Caco-2 (cell line): Measurements from ENCODE around the gene TMEM237. TPM values are rescaled to one million over a fixed set of nuclear protein-coding genes. Genes with fewer than 3 reads are reported as not detected.

ENCODE experiments used
- BruUV-seq: library from RNA; stranded (reverse); fragments of 400-500 nt; replicated peaks from 2 replicates; lab custom pipeline; 2021; lab: Mats Ljungman, UMichigan
- CTCF ChIA-PET: fragments of 300-600 bp; sonication (Branson Sonifier 250); formaldehyde crosslinking; loops from one replicate; lab custom pipeline; 2022; ENCODE audit warnings: antibody characterized with exemption; lab: Charles Lee
- POLR2A ChIA-PET: fragments of 300-600 bp; sonication (Branson Sonifier 250); formaldehyde crosslinking; loops from one replicate; lab custom pipeline; 2022; ENCODE audit warnings: antibody characterized with exemption; lab: Charles Lee
- DNase-seq, 2 experiments: peaks; one replicate each; pipeline versions ENCODE4 v3.0.0 to v3.0.0-alpha.2; 2020 to 2022
- H3K27me3 ChIP-seq: replicated peaks from 2 replicates; pipeline ENCODE4 v1.6.0; 2011; ENCODE audit warnings: low read length; ENCODE audit not compliant: control insufficient read depth, insufficient read depth
- H3K36me3 ChIP-seq: 2 replicates; pipeline ENCODE4 v1.5.1; 2011; ENCODE audit warnings: low read length; ENCODE audit not compliant: control insufficient read depth, insufficient read depth
- H3K4me1 ChIP-seq: fragments of 250-450 bp; sonication (Bioruptor Pico); 2 replicates; pipeline ENCODE4 v1.5.1; 2020; ENCODE audit warnings: mild to moderate bottlenecking
- H3K4me3 ChIP-seq: 2 replicates; pipeline ENCODE4 v1.5.1; 2011; ENCODE audit warnings: low read depth, mild to moderate bottlenecking, control low read depth, low read length
- H3K9me3 ChIP-seq: fragments of 250-450 bp; sonication (Bioruptor Pico); 2 replicates; pipeline ENCODE4 v1.5.1; 2020; ENCODE audit warnings: mild to moderate bottlenecking, moderate library complexity
- H3K27ac Mint-ChIP-seq: one replicate; pipeline ENCODE4 v1.8.0; 2022; ENCODE audit warnings: mixed read lengths; ENCODE audit not compliant: unreplicated experiment
- H3K27me3 Mint-ChIP-seq: one replicate; pipeline ENCODE4 v1.8.0; 2022; ENCODE audit warnings: mixed read lengths; ENCODE audit not compliant: insufficient read depth, unreplicated experiment
- H3K36me3 Mint-ChIP-seq: one replicate; pipeline ENCODE4 v1.8.0; 2022; ENCODE audit warnings: mild to moderate bottlenecking, mixed read lengths; ENCODE audit not compliant: insufficient read depth, unreplicated experiment
- H3K4me1 Mint-ChIP-seq: one replicate; pipeline ENCODE4 v1.8.0; 2022; ENCODE audit warnings: low read depth, mixed read lengths; ENCODE audit not compliant: unreplicated experiment
- H3K4me3 Mint-ChIP-seq: one replicate; pipeline ENCODE4 v1.8.0; 2022; ENCODE audit warnings: mild to moderate bottlenecking, moderate library complexity, mixed read lengths; ENCODE audit not compliant: unreplicated experiment
- H3K9me3 Mint-ChIP-seq: one replicate; pipeline ENCODE4 v1.8.0; 2022; ENCODE audit warnings: mixed read lengths; ENCODE audit not compliant: unreplicated experiment
- intact Hi-C: fragments of 100-400 bp; cut with micrococcal nuclease; formaldehyde crosslinking; loops from one replicate; pipeline ENCODE4 v1.10.0; 2022; ENCODE audit not compliant: unreplicated experiment
- total RNA-seq: library from RNA; stranded (reverse); gene quantifications from 2 replicates; pipeline ENCODE4 v1.2.3, GENCODE V29; 2022
- TF ChIP-seq, protein P1 (sequence below), 2 experiments: fragments of 200-600 bp in 1 of 2; IDR thresholded peaks; 1 replicate in 1 of 2; 2 replicates in 1 of 2; pipeline versions ENCODE4 v1.5.1 to v1.8.0; 2011 to 2022; ENCODE audit warnings: antibody characterized with exemption in 1 of 2, control low read depth in 1 of 2, inconsistent platforms in 1 of 2, low read depth in 1 of 2, low read length in 1 of 2, mild to moderate bottlenecking in 1 of 2, moderate library complexity in 1 of 2; ENCODE audit not compliant: insufficient read depth in 1 of 2, severe bottlenecking in 1 of 2, unreplicated experiment in 1 of 2

Gene TMEM237
- total RNA-seq, 1 experiment from 2014 or later, result 26.5 TPM

DNA sequence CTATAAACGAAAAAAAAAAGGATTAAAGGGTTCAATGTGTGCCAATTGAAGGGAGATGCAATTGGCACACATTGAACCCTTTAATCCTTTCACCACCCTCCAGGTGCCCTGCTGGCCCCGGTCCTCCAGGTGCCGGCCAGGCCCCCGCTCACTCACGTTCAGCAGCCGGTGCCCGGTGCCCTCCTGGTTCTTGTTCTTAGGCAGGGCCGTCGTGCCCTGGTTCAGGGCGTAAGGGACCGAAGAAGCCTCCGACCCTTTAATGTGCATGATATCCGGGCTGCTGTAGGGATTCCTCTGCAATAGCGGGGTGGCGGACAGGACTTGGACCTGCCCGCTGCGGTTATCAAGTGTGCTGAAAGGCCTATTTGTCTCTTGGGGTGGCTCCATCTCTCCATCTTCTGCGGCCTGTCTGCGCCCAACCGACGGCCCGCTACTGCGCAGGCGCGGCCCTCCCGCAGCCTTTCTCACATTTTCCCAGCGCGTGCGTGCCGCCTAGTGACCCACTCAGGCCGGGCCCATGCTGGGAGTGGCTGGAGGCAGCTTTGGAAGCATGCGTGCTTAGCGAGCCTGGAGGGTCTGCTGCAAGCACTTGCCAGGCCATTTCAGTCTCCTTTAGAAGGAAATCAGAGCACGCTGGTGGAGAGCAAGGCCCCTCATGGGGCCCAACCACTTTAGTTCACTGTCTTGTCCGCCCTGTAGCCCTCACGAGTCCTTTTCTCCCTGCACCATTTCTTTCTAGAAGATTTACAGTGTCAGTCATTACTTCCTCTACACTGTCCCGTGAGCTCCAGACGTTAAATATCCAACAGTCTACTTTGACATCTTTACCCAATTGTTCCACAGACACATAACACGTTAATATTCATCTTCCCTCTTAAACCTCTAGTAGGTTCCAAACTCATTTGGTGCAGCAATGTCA, 24.3 kb downstream of the TMEM237 start:
- no peak for DNase-seq
- ChIA-PET POLR2A (no interaction called here), CTCF (no interaction called here)
- H3K27me3 ChIP-seq, result no peaks in the 10 kb centered on the region
- Mint-ChIP-seq H3K4me3 (no peak overlapping the region), H3K9me3 (no peaks in the 10 kb centered on the region), H3K27me3 (no peaks in the 10 kb centered on the region), H3K36me3 (no peaks in the 10 kb centered on the region), H3K27ac (no peak overlapping the region), H3K4me1 (no peaks in the 10 kb centered on the region)
- intact Hi-C loops, result no loop called here
- H3K4me1 ChIP-seq, result no peaks in the 10 kb centered on the region
- no peaks in the 10 kb centered on the region for H3K36me3 ChIP-seq
- H3K9me3 ChIP-seq, result no peaks in the 10 kb centered on the region
- TF ChIP-seq, protein P1, sequence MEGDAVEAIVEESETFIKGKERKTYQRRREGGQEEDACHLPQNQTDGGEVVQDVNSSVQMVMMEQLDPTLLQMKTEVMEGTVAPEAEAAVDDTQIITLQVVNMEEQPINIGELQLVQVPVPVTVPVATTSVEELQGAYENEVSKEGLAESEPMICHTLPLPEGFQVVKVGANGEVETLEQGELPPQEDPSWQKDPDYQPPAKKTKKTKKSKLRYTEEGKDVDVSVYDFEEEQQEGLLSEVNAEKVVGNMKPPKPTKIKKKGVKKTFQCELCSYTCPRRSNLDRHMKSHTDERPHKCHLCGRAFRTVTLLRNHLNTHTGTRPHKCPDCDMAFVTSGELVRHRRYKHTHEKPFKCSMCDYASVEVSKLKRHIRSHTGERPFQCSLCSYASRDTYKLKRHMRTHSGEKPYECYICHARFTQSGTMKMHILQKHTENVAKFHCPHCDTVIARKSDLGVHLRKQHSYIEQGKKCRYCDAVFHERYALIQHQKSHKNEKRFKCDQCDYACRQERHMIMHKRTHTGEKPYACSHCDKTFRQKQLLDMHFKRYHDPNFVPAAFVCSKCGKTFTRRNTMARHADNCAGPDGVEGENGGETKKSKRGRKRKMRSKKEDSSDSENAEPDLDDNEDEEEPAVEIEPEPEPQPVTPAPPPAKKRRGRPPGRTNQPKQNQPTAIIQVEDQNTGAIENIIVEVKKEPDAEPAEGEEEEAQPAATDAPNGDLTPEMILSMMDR (IDR thresholded peaks at IDR 0.05; ENCODE audit: insufficient read depth in 1 of 2, low read depth in 1 of 2, low read length in 1 of 2, severe bottlenecking in 1 of 2, unreplicated experiment in 1 of 2), result no peak
- BruUV-seq, result no TSS peak
- no peak overlapping the region for H3K4me3 ChIP-seq

DNA sequence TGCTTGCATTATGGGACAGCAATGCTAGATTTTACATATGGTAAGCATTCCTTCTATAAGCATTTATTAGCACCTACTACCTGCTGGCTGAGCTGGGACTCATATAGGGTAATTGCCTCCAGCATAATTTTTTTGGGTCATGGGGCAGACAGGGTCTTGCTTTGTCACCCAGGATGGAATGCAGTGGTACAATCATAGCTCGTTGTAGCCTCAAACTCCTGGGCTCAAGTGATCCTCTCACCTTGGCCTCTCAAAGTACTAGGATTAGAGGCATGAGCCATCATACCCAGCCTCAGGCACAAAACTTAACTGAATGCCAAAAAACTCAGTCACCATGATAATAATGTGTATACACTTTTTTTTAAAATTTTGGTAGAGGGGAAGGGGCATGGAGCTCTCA, 35.3 kb downstream of the TMEM237 start:
- Mint-ChIP-seq H3K27me3 (peaks cover 4% of the 10 kb centered on the region), H3K4me1 (no peaks in the 10 kb centered on the region), H3K4me3 (no peak overlapping the region), H3K36me3 (no peaks in the 10 kb centered on the region), H3K9me3 (no peaks in the 10 kb centered on the region), H3K27ac (no peak overlapping the region)
- no peaks in the 10 kb centered on the region for H3K4me1 ChIP-seq
- CTCF ChIA-PET, result no interaction called here
- intact Hi-C loops, result no loop called here
- peaks cover 3% of the 10 kb centered on the region; the same call in 1 of the 2 replicates for H3K9me3 ChIP-seq
- no peak overlapping the region for H3K4me3 ChIP-seq
- DNase-seq, result no peak
- POLR2A ChIA-PET, result no interaction called here
- no peaks in the 10 kb centered on the region for H3K27me3 ChIP-seq
- no TSS peak for BruUV-seq
- TF ChIP-seq, protein P1 (IDR thresholded peaks at IDR 0.05; ENCODE audit: insufficient read depth in 1 of 2, low read depth in 1 of 2, low read length in 1 of 2, severe bottlenecking in 1 of 2, unreplicated experiment in 1 of 2), result no peak
- no peaks in the 10 kb centered on the region for H3K36me3 ChIP-seq

DNA sequence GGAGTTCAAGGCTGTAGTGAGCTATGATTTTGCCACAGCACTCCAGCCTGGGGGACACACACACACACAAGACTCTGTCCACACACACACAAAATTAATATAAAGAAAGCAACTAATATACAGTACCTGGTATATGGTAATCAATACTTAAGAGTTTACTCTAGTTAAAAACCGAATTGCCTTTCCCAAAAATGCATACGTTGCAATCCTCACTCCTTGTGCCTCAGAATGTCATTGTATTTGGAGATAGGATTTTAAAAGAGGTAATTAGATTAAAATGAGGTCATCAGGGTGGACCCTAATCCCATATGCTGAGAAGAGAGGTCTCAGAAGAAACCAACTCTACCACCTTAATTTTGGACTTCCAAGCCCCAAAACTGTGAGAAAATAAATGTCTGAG, 35.7 kb downstream of the TMEM237 start:
- no peak overlapping the region for H3K4me3 Mint-ChIP-seq
- Histone ChIP-seq H3K4me3 (no peak overlapping the region), H3K4me1 (no peaks in the 10 kb centered on the region), H3K9me3 (peaks cover 3% of the 10 kb centered on the region; the same call in 1 of the 2 replicates), H3K27me3 (no peaks in the 10 kb centered on the region), H3K36me3 (no peaks in the 10 kb centered on the region)
- intact Hi-C loops, result no loop called here
- TF ChIP-seq, protein P1 (IDR thresholded peaks at IDR 0.05; ENCODE audit: insufficient read depth in 1 of 2, low read depth in 1 of 2, low read length in 1 of 2, severe bottlenecking in 1 of 2, unreplicated experiment in 1 of 2), result no peak
- ChIA-PET CTCF (no interaction called here), POLR2A (no interaction called here)
- H3K36me3 Mint-ChIP-seq, result no peaks in the 10 kb centered on the region
- H3K27me3 Mint-ChIP-seq, result peaks cover 4% of the 10 kb centered on the region
- no peak overlapping the region for H3K27ac Mint-ChIP-seq
- H3K9me3 Mint-ChIP-seq, result no peaks in the 10 kb centered on the region
- no peaks in the 10 kb centered on the region for H3K4me1 Mint-ChIP-seq
- no TSS peak for BruUV-seq
- DNase-seq, result no peak
